GM12801 (cell line): Measurements from ENCODE around the gene DCAF17.

Experiments used
- TF ChIP-seq, protein P1 (sequence below): IDR thresholded peaks from one replicate; pipeline ENCODE4 v1.5.1; 2011; ENCODE audit warnings: control low read depth; ENCODE audit not compliant: insufficient read length; ENCODE audit errors: extremely low read depth

DCAF17 gene

DNA sequence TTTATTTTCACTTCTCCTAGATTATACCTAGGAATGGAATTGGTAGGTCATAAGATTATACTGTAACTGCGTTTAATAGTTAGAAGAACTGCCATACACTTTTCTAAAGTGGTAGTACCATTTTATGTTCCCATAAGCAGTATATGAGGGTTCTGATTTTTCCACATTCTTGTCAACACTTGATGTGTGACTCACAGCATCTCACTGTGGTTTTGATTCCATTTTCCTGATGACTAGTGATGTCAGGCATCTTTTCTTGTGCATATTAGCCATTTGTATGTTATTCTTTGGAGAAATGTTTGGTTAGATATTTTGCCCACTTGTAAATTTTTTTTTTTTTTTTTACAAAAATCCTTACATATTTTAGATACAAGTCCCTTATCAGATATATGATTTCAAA, 2.3 kb downstream of the DCAF17 start:
- TF ChIP-seq, protein P1, sequence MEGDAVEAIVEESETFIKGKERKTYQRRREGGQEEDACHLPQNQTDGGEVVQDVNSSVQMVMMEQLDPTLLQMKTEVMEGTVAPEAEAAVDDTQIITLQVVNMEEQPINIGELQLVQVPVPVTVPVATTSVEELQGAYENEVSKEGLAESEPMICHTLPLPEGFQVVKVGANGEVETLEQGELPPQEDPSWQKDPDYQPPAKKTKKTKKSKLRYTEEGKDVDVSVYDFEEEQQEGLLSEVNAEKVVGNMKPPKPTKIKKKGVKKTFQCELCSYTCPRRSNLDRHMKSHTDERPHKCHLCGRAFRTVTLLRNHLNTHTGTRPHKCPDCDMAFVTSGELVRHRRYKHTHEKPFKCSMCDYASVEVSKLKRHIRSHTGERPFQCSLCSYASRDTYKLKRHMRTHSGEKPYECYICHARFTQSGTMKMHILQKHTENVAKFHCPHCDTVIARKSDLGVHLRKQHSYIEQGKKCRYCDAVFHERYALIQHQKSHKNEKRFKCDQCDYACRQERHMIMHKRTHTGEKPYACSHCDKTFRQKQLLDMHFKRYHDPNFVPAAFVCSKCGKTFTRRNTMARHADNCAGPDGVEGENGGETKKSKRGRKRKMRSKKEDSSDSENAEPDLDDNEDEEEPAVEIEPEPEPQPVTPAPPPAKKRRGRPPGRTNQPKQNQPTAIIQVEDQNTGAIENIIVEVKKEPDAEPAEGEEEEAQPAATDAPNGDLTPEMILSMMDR: no peak

DNA sequence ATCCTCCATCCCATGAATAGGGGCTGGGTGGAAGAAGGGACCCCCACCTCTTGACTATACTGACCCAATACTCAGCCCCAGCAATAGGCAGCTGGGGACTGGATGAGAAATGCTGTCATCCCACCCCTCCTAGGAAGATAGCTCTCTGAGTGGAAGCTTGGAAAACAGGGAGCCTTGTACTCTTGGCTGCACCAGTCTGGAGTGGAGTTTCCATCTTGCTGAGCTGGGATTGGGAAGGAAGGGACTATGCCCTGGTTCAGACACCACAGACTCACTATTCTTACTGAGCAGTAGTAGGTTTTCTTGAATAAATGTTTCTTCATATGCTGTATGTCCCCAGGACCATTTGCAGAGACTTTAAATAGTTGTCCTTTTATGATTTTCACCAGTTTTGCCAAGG, 7.4 kb downstream of the DCAF17 start:
- TF ChIP-seq, protein P1: no peak

DNA sequence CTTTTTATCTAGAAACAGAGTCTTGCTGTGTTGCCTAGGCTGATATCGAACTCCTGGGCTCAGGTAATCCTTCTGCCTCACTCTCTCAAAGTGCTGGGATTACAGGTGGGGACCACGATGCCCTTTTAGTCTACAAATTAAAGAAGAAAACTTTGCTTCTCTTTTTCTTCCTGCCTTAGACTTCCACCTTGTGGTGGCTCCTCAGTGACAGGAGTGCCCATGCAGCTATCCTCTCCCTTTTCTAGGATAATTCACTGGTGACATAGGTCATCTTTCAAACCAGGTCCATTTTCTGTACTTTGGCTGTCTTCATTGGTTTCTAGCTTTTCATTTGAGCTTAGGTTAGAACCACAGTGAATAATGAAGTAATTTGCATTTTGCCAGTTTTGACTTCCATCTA, 13.6 kb downstream of the DCAF17 start:
- TF ChIP-seq, protein P1: no peak

DNA sequence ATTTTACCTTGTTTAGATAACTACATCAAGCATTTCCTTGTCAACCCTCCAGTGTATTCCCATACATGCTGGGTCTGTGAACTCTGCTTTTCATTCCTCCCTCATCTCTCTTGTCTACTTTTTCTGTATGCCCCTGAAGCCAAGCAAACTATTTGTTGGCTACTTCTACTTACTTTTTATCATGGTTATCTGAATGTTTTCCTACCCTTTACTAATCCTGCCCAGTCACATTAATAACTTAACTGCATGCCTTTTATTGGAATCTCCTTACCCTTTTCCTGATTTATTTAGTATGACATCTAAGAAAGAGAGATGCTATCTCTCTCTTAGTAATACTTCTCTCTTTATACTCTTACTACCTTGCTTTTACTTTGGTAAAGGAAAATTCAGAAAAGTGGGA, 17.0 kb downstream of the DCAF17 start:
- TF ChIP-seq, protein P1: no peak

DNA sequence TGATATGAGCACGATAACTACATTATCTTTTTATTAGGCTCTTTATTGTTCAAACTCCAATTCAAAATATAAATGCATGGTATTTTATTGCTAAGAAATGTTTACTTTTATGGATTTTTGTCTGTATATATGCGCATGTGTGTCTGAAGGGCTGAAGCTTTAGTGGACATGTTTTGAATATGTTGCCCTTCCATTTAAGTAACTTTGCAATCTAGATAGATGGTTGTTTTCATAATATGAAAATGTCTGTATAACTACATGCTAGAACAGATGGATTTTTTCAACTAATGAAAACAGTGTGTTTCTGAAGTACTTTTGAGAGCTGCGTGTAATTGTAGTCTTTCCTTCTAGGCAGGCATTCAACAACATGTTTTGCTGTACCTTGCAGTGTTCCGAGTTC, 18.7 kb downstream of the DCAF17 start:
- TF ChIP-seq, protein P1: no peak

DNA sequence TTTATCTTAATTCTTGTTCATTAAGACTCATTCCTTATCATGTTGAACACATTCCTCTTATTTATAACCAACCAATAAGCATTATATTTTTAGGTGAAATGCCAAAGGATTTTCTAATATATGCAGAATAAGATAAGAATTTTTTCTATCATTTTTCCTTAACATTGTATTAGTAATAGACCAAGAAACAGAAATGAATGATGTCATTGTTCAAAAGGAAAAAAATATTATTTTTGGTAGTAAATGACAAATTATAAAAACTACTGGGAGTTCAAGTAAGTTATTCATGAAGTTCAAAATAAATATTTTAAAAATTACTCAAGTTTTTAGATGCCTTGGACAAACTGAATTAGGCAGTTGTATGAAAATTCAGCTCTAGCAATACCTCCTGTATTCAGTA, 25.5 kb downstream of the DCAF17 start:
- TF ChIP-seq, protein P1: no peak

DNA sequence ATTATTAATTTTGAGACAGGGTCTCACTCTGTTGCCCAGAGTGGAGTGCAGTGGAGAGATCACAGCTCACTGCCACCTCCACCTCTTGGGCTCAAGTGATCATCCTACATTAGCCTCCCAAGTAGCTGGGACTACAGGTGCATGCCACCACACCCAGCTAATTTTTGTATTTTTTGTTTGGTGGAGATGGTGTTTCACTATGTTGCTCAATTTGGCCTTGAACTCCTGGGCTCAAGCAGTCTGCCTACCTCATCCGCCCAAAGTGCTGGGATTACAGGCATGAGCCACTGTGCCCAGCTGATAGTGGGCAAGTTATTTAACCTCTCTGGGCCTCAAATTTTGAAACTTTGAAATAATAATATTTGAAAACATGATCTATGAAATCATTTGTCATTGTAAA, 26.5 kb downstream of the DCAF17 start:
- TF ChIP-seq, protein P1: no peak

DNA sequence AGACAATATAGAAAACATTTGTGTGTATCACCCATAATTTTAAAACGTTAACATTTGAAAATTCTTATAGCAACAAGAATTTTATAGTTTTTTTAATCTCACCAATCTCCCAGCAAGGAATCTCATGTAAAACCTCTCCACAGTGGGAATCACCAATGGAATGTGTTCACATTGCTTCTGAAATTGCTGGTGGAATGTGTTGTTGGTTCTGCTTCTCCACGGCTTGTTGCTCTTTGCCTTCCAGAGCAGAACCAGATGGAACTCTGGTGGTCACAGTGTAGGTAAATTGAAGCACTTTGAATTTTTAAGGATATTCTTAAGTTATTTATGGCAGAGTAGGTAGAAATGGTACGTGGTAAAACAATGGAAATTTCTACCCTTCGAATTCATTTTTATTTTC, 35.1 kb downstream of the DCAF17 start:
- TF ChIP-seq, protein P1: no peak
